C4-2B (cell line): ENCODE measurements around the gene SLC2A11.

Source experiments
- ZFX ChIP-seq: fragments of 450-650 bp; IDR thresholded peaks from 2 replicates; pipeline ENCODE4 v1.6.1; 2017
- TF ChIP-seq, protein P1 (sequence below): fragments of 450-650 bp; conservative IDR thresholded peaks from 2 replicates; pipeline ENCODE4 v1.5.1; 2017; ENCODE audit warnings: mild to moderate bottlenecking

GRCh38 chr22:23829845-23830372, 27.8 kb upstream of the SLC2A11 start:
- TF ChIP-seq, protein P1, sequence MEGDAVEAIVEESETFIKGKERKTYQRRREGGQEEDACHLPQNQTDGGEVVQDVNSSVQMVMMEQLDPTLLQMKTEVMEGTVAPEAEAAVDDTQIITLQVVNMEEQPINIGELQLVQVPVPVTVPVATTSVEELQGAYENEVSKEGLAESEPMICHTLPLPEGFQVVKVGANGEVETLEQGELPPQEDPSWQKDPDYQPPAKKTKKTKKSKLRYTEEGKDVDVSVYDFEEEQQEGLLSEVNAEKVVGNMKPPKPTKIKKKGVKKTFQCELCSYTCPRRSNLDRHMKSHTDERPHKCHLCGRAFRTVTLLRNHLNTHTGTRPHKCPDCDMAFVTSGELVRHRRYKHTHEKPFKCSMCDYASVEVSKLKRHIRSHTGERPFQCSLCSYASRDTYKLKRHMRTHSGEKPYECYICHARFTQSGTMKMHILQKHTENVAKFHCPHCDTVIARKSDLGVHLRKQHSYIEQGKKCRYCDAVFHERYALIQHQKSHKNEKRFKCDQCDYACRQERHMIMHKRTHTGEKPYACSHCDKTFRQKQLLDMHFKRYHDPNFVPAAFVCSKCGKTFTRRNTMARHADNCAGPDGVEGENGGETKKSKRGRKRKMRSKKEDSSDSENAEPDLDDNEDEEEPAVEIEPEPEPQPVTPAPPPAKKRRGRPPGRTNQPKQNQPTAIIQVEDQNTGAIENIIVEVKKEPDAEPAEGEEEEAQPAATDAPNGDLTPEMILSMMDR: no peak
- no peak for TF ChIP-seq ZFX
